Measurements from ENCODE around the gene HS3ST4.

The HS3ST4 gene

DNA sequence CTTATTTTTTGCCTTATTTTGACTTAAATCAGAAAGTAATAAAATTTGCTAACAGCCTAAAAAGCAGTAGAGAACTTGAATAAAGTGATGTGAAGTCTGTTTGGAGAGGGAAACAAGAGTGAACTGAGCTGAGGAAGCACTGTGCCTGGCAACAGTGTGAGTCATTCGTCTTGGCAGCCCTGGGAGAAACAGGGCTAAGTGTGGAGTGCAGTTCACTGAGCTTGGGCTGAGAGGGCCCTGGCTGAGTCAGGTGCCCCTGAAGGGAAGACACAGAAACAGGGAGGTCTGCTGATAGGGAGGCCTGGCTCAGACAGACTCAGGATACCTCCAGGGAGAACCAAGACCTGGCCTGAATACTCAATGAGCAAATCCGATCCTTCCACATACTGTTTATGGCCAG, 132.1 kb downstream of the HS3ST4 start:
- no peak for DNase-seq (ENCODE audit: low read depth in 2 of 2)

DNA sequence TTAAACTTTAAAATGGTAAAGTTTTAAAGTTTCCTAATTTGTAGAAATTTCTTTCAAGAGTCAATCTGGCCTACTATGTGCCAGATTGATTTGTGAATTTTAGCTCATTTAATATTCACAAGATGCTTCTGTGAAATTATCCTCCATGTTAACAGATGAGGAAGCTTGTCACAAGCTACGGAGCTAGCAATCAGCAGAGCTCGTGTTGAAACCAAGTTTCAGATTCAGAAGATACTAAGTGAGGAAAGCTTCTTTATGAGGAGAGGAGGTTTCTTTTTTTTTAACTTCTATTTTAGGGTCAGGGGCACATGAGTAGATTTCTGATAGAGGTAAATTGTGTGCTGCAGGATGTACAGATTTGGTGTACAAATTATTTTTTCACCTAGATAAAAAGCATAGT, 135.9 kb downstream of the HS3ST4 start:
- no peak for DNase-seq (ENCODE audit: low read depth in 2 of 2)

GRCh38 chr16:25828510-25828909, 136.8 kb downstream of the HS3ST4 start:
- DNase-seq (ENCODE audit: low read depth in 2 of 2): no peak

- DNase-seq (ENCODE audit: low read depth in 2 of 2): no peak
These were observed 140.5 kb downstream of the HS3ST4 start for GRCh38 chr16:25832291-25832690.

- DNase-seq (ENCODE audit: low read depth in 2 of 2): no peak
These were observed 142.3 kb downstream of the HS3ST4 start for GRCh38 chr16:25834101-25834500.

DNA sequence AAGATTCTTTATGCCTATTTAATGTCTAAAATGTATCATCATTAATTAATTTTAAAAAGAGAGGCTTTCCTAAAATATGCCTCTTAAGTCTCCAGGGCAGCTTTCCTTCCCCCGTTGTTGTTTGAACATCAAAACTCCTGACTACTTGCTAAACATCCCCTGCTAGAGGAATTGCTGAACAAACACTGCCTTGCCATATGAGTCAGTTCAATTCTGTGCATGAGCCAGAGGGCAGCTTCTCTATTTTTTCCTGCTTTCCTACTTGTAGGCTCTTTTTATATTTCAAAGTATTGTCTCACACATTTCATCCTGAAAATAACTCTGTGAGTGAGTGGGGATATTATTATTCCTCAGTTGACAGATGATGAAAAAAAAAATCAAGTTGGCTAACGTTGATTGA, 143.4 kb downstream of the HS3ST4 start:
- DNase-seq (ENCODE audit: low read depth in 2 of 2): no peak

- no peak for DNase-seq (ENCODE audit: low read depth in 2 of 2)
These were observed 147.0 kb downstream of the HS3ST4 start for GRCh38 chr16:25838724-25839186.

GRCh38 chr16:25841761-25842160, 150.0 kb downstream of the HS3ST4 start:
- no peak for DNase-seq (ENCODE audit: low read depth in 2 of 2)

DNA sequence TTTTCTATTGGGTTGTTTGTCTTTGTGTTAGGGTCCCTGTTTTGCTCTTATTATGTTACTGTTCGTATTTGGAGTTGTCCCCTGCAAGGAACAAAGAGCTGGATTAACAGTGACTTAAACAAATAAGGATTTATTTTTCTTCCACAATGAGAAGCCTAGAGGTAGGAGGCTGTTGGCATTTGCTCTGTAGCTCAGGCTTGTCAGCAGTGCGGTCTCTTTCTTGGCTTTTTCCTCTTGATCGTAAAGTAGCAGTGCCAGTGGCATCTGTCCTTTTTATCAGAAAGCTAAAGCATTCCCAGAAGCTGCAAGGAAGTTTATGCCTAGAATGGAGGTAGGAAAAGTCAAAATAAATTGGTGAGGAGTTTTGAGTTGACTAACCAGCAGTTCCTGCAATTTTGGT, 154.1 kb downstream of the HS3ST4 start:
- no peak for DNase-seq (ENCODE audit: low read depth in 2 of 2)

DNA sequence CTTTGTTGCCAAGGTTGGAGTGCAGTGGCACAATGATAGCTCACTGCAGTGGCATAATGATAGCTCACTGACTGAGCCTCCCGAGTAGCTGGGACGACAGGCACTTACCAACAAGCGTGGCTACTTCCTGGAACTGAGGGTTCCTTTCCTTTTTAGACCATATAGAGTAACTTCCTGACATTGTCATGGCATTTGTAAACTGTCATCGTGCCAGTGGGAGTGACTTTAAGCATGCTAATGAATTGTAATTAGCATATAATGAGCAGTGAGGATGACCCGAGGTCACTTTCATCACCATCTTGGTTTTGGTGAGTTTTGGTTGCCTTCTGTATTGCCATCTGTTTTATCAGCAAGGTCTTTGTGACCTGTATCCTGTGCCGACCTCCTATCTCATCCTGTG, 162.4 kb downstream of the HS3ST4 start:
- DNase-seq (ENCODE audit: low read depth in 2 of 2): no peak

DNA sequence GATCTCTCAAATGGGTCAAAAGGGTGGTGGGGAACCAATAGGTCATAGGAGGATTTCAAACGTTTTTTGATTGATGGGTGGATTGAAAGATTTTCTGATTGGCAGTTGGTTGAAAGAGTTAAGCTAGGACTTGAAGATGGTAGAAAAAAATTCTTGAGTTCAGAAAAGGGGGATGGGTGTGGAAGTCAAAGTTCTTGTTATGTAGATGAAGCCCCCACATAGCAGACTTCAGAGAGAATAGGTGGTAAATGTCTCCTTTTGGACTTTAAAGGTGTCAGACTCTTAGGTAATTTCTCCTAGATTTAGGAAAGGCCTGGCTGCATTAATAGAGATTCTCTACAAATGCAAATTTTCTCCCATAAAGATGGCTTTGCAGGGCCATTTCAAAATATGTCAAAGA, 163.3 kb downstream of the HS3ST4 start:
- DNase-seq (ENCODE audit: low read depth in 2 of 2): no peak

DNA sequence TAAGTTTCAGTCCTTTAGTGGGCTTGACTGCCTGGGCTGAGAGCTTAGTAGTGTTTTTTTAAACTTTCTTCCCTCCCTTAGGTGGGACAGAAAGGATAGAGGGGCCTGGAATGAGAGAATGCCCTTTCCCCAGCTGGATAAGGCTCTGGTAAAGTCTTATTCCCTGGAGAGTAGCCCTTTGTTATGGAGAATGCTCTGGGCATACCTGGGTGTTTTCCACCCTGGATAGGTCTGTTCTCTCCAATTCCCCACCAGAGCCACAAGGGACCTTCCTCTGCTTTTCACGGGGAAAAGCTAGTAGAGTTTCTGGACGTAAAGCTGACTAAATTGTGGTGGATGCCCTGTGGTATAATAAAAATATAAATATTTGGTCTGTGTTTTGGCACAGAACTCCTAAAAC, 164.1 kb downstream of the HS3ST4 start:
- no peak for DNase-seq (ENCODE audit: low read depth in 2 of 2)

GRCh38 chr16:25859645-25860044, 167.9 kb downstream of the HS3ST4 start:
- DNase-seq (ENCODE audit: low read depth in 2 of 2): no peak

DNA sequence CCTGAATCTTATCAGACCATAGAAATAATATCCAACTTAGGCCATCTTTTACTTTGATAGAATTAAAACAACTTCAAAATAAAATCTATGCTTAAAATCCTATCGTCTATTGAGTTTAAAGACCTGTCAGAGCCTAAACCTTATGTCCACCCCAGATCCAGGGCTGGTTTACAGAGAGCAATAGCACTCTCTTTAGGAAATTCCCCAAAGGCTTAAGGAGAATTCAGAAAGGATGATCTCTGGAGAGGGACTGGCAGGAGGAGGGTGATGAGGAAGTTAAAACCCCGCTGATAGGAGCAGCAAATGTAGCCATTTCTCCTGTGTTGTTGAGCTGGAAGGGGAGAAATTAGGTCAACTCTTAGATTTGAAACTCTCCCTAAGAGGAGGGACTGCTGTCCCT, 175.3 kb downstream of the HS3ST4 start:
- no peak for DNase-seq (ENCODE audit: low read depth in 2 of 2)

- no peak for DNase-seq (ENCODE audit: low read depth in 2 of 2)
These were observed 176.3 kb downstream of the HS3ST4 start for GRCh38 chr16:25868106-25868505.

GRCh38 chr16:25868706-25869370, 177.1 kb downstream of the HS3ST4 start:
- no peak for DNase-seq (ENCODE audit: low read depth in 2 of 2)

DNA sequence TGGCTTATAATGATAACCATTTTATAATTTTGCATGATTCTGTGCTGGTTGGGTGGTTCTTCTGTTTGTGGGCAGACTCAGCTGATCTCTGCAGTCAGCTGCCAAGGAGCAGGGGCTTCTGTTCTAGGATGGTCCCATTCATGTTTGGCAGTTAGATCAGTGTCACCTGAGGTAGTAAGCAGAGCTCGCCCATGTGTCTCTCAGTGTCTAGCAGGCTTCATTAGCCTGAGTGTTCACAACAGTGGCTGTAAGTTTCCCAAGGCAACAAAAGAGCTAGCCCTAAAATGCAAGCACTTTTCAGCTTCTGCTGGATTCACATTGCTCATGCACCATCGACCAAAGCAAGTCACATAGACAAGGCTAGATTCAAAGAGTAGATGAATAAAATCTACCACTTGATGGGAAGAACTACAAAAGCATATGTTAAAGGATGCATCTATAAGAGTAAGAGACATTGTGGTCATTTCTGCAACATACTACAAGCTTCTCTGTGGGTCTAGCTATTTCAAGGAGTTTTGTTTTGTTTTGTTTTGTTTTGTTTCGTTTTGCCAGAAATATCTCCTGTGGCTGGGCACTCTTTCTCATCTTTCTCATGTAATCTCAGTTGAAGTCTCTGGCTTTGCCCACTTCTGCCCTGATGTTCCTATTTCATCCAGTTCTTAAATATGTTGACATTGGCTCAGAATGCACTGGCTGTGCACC, 180.8 kb downstream of the HS3ST4 start:
- no peak for DNase-seq (ENCODE audit: low read depth in 2 of 2)

- DNase-seq (ENCODE audit: low read depth in 2 of 2): no peak
These were observed 182.4 kb downstream of the HS3ST4 start for GRCh38 chr16:25874196-25874595.

- no peak for DNase-seq (ENCODE audit: low read depth in 2 of 2)
These were observed 184.3 kb downstream of the HS3ST4 start for GRCh38 chr16:25875956-25876598.

DNA sequence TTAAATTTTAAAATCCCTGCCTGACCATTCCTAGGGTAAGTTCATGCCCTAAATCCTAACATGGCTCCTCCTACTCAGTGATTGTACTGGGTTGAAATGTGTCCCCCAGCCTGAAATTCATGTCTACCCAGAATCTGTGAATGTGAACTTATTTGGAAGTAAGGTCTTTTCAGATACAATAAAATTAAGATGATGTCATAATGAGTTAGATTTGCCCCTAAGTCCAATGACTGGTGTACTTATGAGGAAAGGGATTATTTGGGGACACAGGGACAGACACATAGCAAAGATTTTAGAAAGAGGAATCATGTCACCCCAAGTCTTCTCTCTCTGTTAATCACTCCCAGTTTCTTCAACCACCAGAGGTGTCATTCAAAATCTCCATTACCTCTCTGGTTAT, 185.3 kb downstream of the HS3ST4 start:
- no peak for DNase-seq (ENCODE audit: low read depth in 2 of 2)

DNA sequence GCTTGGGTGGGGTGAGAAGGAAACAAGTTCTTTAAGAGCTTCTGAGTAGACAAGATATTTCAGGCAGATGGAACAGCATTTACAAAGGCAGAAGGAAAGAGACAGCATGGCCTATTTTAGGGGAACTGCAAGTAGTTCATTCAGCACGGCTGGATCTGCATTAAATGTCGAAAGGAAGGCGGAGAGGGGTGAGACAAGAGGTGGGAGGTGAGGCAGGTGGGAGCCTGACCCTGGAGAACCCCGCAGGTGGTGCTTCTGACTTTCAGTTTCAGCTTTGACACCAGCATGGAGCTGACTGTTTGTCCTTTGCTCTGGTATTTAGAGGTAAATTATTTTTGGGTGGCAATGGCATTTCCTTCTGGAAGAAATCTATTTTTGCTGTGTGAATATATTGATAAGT, 194.8 kb downstream of the HS3ST4 start:
- no peak for DNase-seq (ENCODE audit: low read depth in 2 of 2)

DNA sequence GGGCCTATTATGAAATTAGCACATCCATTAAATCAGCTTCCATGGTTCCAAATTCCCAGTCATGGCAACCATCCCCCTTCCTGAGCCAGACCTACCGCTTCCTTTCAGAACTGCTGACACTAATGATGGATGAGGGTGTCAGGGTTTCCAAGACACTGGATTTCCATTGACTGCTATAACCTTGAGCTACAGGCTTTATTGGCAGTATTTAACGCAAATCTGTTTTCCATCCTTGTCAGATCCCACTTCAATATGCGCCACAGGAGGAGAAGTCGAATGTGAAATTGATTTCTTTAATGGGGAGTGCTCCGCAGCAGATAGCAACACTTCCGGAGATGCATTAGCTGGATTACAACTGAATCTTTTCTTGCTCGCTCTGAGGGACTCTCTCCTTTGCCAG, 197.1 kb downstream of the HS3ST4 start:
- no peak for DNase-seq (ENCODE audit: low read depth in 2 of 2)

- no peak for DNase-seq (ENCODE audit: low read depth in 2 of 2)
These were observed 201.6 kb downstream of the HS3ST4 start for GRCh38 chr16:25893332-25893731.
